AG04450 (cell line): ENCODE data around the gene ITGAL. TPM values are rescaled to one million over a fixed set of nuclear protein-coding genes. Genes with fewer than 3 reads are reported as not detected.
"Not testable (repeated sequence)": the region's sequence is repeated elsewhere in the genome, so short reads cannot be mapped to it uniquely, and the experiment has no call there.

Experiments
- CTCF ChIA-PET: fragments of 300-600, 350-600 bp; formaldehyde crosslinking; extraction: SDS; loops from one replicate; lab custom pipeline; 2022; ENCODE audit warnings: antibody characterized with exemption, inconsistent platforms; lab: Charles Lee
- POLR2A ChIA-PET: fragments of 350-600 bp; formaldehyde crosslinking; extraction: SDS; loops from one replicate; lab custom pipeline; 2021; ENCODE audit warnings: antibody characterized with exemption, inconsistent platforms; lab: Yijun Ruan, JAX
- DNase-seq: peaks from one replicate; pipeline ENCODE4 v3.0.0-alpha.2; 2011; ENCODE audit warnings: low read depth, low spot score
- H3K27ac ChIP-seq: one replicate; pipeline ENCODE4 v1.5.1; 2012; ENCODE audit warnings: low read depth, low read length, control low read depth
- H3K27me3 ChIP-seq: one replicate; pipeline ENCODE4 v1.6.0; 2012; ENCODE audit warnings: low read length; ENCODE audit not compliant: control insufficient read depth, insufficient read depth
- H3K4me3 ChIP-seq: 2 replicates; pipeline ENCODE4 v1.5.1; 2011; ENCODE audit warnings: mild to moderate bottlenecking, low read depth, low read length, control low read depth
- H3K9me3 ChIP-seq: 2 replicates; pipeline ENCODE4 v1.5.1; 2012; ENCODE audit warnings: low read length; ENCODE audit not compliant: control insufficient read depth, insufficient read depth
- CTCF ChIP-seq: IDR thresholded peaks from 2 replicates; pipeline ENCODE4 v1.5.1; 2011; ENCODE audit warnings: low read depth, low read length, control low read depth, inconsistent platforms
- polyA plus RNA-seq: library from polyadenylated mRNA; depleted of rRNA; stranded (reverse); fragments of >200 nt; gene quantifications from 2 replicates; pipeline ENCODE4 v1.2.3, GENCODE V29; 2011

The ITGAL gene
- polyA plus RNA-seq, 1 experiment = not detected

GRCh38 chr16:30533748-30534367, 61.3 kb downstream of the ITGAL start:
- no peak overlapping the region for H3K27ac ChIP-seq
- ChIA-PET POLR2A (interaction anchor here (1.0 kb wide), 1 partner anchor 38 kb away, joined by 4 read pairs; the partner anchor contains the start of gene ZNF688), CTCF (interaction anchor here (0.6 kb wide), 1 partner anchor 52 kb away, joined by 3 read pairs; the partner anchor contains the start of gene ZNF785)
- no peak for TF ChIP-seq CTCF
- H3K9me3 ChIP-seq = no peaks in the 10 kb centered on the region; the same call in 1 of the 2 replicates
- H3K4me3 ChIP-seq = peak overlapping the region; percentile 69
- H3K27me3 ChIP-seq = no peaks in the 10 kb centered on the region
- DNase-seq = no peak

- Histone ChIP-seq H3K27ac (peak within 1 kb of the TSS; percentile 65), H3K9me3 (no peaks in the 10 kb centered on the region; the same call in 1 of the 2 replicates), H3K27me3 (no peaks in the 10 kb centered on the region), H3K4me3 (peak within 1 kb of the TSS; percentile 69)
- CTCF ChIA-PET = interaction anchor here (0.6 to 1.9 kb wide), 9 partner anchors 17 to 493 kb away, joined by 3 to 14 read pairs (median 6); partner anchors contain the start of genes PRR14 and ZNF785
- TF ChIP-seq CTCF = no peak
- no peak for DNase-seq
- POLR2A ChIA-PET = interaction anchor here (0.6 to 1.7 kb wide), 5 partner anchors 31 to 116 kb away, joined by 3 to 8 read pairs (median 6); partner anchors contain the start of genes ZNF688 and ZNF689
These were observed 62.0 kb downstream of the ITGAL start, which contains the start of gene ZNF747 for GRCh38 chr16:30534368-30535105. TSS of gene ZNF747 (minus strand) at chr16:30534858. CDS start at chr16:30534679, 179 bp downstream.

- no peaks in the 10 kb centered on the region; the same call in 1 of the 2 replicates for H3K9me3 ChIP-seq
- CTCF ChIA-PET = interaction anchor here (0.5 to 1.9 kb wide), 15 partner anchors 15 to 166 kb away, joined by 3 to 14 read pairs (median 3); partner anchors contain the start of genes PRR14, ZNF764 and ZNF785
These were observed 62.7 kb downstream of the ITGAL start for GRCh38 chr16:30535106-30535776.

GRCh38 chr16:30535777-30536190, 63.2 kb downstream of the ITGAL start:
- Histone ChIP-seq H3K27me3 (no peaks in the 10 kb centered on the region), H3K4me3 (peak overlapping the region; percentile 69), H3K9me3 (no peaks in the 10 kb centered on the region; the same call in 1 of the 2 replicates), H3K27ac (no peak overlapping the region)
- TF ChIP-seq CTCF = peak; percentile 70
- ChIA-PET POLR2A (interaction anchor here (1.0 to 1.7 kb wide), 5 partner anchors 8 to 118 kb away, joined by 3 to 7 read pairs (median 5); partner anchors contain the start of genes ZNF688, ZNF689 and ZNF764), CTCF (interaction anchor here (0.5 to 1.9 kb wide), 14 partner anchors 14 to 166 kb away, joined by 3 to 14 read pairs (median 4); partner anchors contain the start of genes PRR14, ZNF764 and ZNF785)
- DNase-seq = no peak

More at GRCh38 chr16:30535106-30535776, 62.7 kb downstream of the ITGAL start:
- POLR2A ChIA-PET = interaction anchor here (0.6 to 1.7 kb wide), 8 partner anchors 8 to 117 kb away, joined by 3 to 8 read pairs (median 4); partner anchors contain the start of genes ZNF688, ZNF689 and ZNF764
- TF ChIP-seq CTCF = no peak
- Histone ChIP-seq H3K27ac (peak overlapping the region; percentile 31), H3K27me3 (no peaks in the 10 kb centered on the region), H3K4me3 (peak overlapping the region; percentile 69)
- no peak for DNase-seq

- H3K9me3 ChIP-seq, H3K27ac ChIP-seq, DNase-seq, H3K4me3 ChIP-seq, H3K27me3 ChIP-seq: not testable (repeated sequence)
- POLR2A ChIA-PET = interaction anchor here (1.2 to 1.5 kb wide), 3 partner anchors 9 to 118 kb away, joined by 3 to 7 read pairs (median 5); partner anchors contain the start of gene ZNF688
- CTCF ChIA-PET = interaction anchor here (0.9 to 1.9 kb wide), 7 partner anchors 21 to 114 kb away, joined by 3 to 14 read pairs (median 6); partner anchors contain the start of genes PRR14 and ZNF764
These were observed 64.0 kb downstream of the ITGAL start for GRCh38 chr16:30536391-30537024.
